ENCODE results near the gene NCEH1. TPM values are rescaled to one million over a fixed set of nuclear protein-coding genes. Genes with fewer than 3 reads are reported as not detected.

Gene NCEH1
- total RNA-seq, 4 donors from 2014 or later, result 6.6 to 15.8 (median 10.6) TPM

DNA sequence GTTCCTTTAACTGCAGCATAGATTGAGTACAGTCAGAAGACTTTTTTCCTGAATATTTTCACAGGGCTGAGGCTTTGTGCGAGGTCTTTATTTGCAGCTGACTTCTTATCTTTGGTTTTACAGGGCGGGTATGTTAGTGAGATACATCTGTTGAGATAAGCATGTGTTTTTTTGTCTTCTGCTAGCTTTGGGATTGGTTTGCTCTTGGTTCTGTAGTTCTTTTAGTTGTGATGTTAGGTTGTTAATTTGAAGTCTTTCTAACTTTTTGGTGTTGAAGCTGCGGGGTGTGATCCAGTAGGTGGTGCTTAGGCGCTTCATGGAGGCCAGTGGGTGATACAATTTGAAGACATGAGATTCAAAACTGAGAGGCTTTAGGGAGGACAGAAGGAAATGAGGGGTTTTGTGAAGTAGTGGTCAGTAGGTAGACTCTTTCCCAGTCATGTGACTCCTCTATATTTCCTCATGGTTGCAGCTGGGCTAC lies 119.7 kb downstream of the NCEH1 start:
- Histone ChIP-seq H3K27me3 (no peaks in the 10 kb centered on the region), H3K36me3 (no peaks in the 10 kb centered on the region), H3K4me1 (peaks cover 3 to 50% (median 13%) of the 10 kb centered on the region in 4 donors), H3K4me3 (no peak overlapping the region), H3K9me3 (no peaks in the 10 kb centered on the region), H3K27ac (no peak overlapping the region)
- DNase-seq, result no peak
- no peak for TF ChIP-seq CTCF (IDR thresholded peaks at IDR 0.05)
- no peak for TF ChIP-seq POLR2A (IDR thresholded peaks at IDR 0.05)

GRCh38 chr3:172586436-172586835 lies 124.4 kb downstream of the NCEH1 start:
- no peak overlapping the region for H3K4me3 ChIP-seq
- no peak for DNase-seq
- peaks cover 0 to 19% (median 0%) of the 10 kb centered on the region in 4 donors for H3K4me1 ChIP-seq
- H3K9me3 ChIP-seq, result no peaks in the 10 kb centered on the region
- H3K27ac ChIP-seq, result peak overlapping the region in 3 of 4 donors; percentile 3 to 32 (median 18)
- H3K36me3 ChIP-seq, result no peaks in the 10 kb centered on the region
- TF ChIP-seq CTCF (IDR thresholded peaks at IDR 0.05) (no peak), POLR2A (IDR thresholded peaks at IDR 0.05) (no peak)
- H3K27me3 ChIP-seq, result no peaks in the 10 kb centered on the region

- no peak overlapping the region for H3K4me3 ChIP-seq
- H3K27me3 ChIP-seq, result no peaks in the 10 kb centered on the region
- H3K4me1 ChIP-seq, result peaks cover 0 to 15% (median 0%) of the 10 kb centered on the region in 4 donors
- DNase-seq, result no peak
- peak overlapping the region in 1 of 4 donors; percentile 32 for H3K27ac ChIP-seq
- H3K9me3 ChIP-seq, result no peaks in the 10 kb centered on the region
- no peaks in the 10 kb centered on the region for H3K36me3 ChIP-seq
- no peak for TF ChIP-seq CTCF (IDR thresholded peaks at IDR 0.05)
- no peak for TF ChIP-seq POLR2A (IDR thresholded peaks at IDR 0.05)
Measured at GRCh38 chr3:172585954-172586353, 124.9 kb downstream of the NCEH1 start.

GRCh38 chr3:172582712-172583111 lies 128.2 kb downstream of the NCEH1 start:
- Histone ChIP-seq H3K27ac (no peak overlapping the region), H3K36me3 (no peaks in the 10 kb centered on the region), H3K4me3 (no peak overlapping the region), H3K9me3 (no peaks in the 10 kb centered on the region), H3K4me1 (peaks cover 0 to 30% (median 3%) of the 10 kb centered on the region in 4 donors), H3K27me3 (no peaks in the 10 kb centered on the region)
- TF ChIP-seq CTCF (IDR thresholded peaks at IDR 0.05) (no peak), POLR2A (IDR thresholded peaks at IDR 0.05) (no peak)
- DNase-seq, result no peak

- H3K4me3 ChIP-seq, result no peak overlapping the region
- H3K36me3 ChIP-seq, result no peaks in the 10 kb centered on the region
- H3K9me3 ChIP-seq, result no peaks in the 10 kb centered on the region
- DNase-seq, result no peak
- peaks cover 0 to 29% (median 3%) of the 10 kb centered on the region in 4 donors for H3K4me1 ChIP-seq
- H3K27ac ChIP-seq, result no peak overlapping the region
- TF ChIP-seq POLR2A (IDR thresholded peaks at IDR 0.05) (no peak), CTCF (IDR thresholded peaks at IDR 0.05) (no peak)
- no peaks in the 10 kb centered on the region for H3K27me3 ChIP-seq
Measured at GRCh38 chr3:172581757-172582166, 129.1 kb downstream of the NCEH1 start.

All from Peyer's patch (tissue), 4 donors.